A549 (cell line): ENCODE results near the gene SYNPO2. TPM values are rescaled to one million over a fixed set of nuclear protein-coding genes. Genes with fewer than 3 reads are reported as not detected.

Experiments used
- ATAC-seq, 2 experiments: fragments of 200-7000 bp in 1 of 2; fragments of >200 bp in 1 of 2; cut with Nextera tagmentation in 1 of 2; cut with Tn5 transposase in 1 of 2; 3 replicates each; pipeline versions ENCODE4 v1.8.0 to v1.9.1; 2018 to 2020; ENCODE audit warnings: mild to moderate bottlenecking in 1 of 2, moderate library complexity in 1 of 2
- CTCF ChIA-PET: fragments of 300-600 bp; sonication (Branson Sonifier 250); formaldehyde crosslinking; extraction: SDS; loops from one replicate; lab custom pipeline; 2021; ENCODE audit warnings: antibody characterized with exemption, inconsistent platforms; lab: Yijun Ruan, JAX
- POLR2A ChIA-PET: fragments of 350-600 bp; formaldehyde crosslinking; extraction: SDS; loops from one replicate; lab custom pipeline; 2021; ENCODE audit warnings: antibody characterized with exemption, inconsistent platforms; lab: Yijun Ruan, JAX
- DNase-seq, 2 experiments: peaks; one replicate each; pipeline versions ENCODE4 v3.0.0 to v3.0.0-alpha.2; 2011 to 2016; ENCODE audit warnings: low read depth in 1 of 2, low spot score in 1 of 2
- FAIRE-seq: peaks from 2 replicates; lab custom pipeline; 2011; peaks lifted over from hg19 to GRCh38; lab: Jason Lieb, UNC
- H3K27ac ChIP-seq, 2 experiments: fragments of >200 bp; sonication (Bioruptor Twin); formaldehyde crosslinking; 3 replicates each; pipeline ENCODE4 v1.5.1; 2016 to 2017
- H3K4me1 ChIP-seq: fragments of >200 bp; sonication (Bioruptor Twin); formaldehyde crosslinking; 3 replicates; pipeline ENCODE4 v1.6.1; 2016
- H3K4me2 ChIP-seq: fragments of >200 bp; sonication (Bioruptor Twin); formaldehyde crosslinking; 3 replicates; pipeline ENCODE4 v1.6.1; 2016
- H3K4me3 ChIP-seq: fragments of >200 bp; sonication (Bioruptor Twin); formaldehyde crosslinking; 3 replicates; pipeline ENCODE4 v1.5.1; 2016
- H3K9me3 ChIP-seq: fragments of >200 bp; sonication (Bioruptor Twin); formaldehyde crosslinking; 3 replicates; pipeline ENCODE4 v1.6.1; 2016
- BHLHE40 ChIP-seq: IDR thresholded peaks from 2 replicates; pipeline ENCODE4 v1.6.1; 2012; ENCODE audit warnings: low read depth, low read length, inconsistent platforms
- CBX8 ChIP-seq: fragments of 200-600 bp; sonication (generic); IDR thresholded peaks from 2 replicates; pipeline ENCODE4 v1.6.1; 2016
- CEBPB ChIP-seq, 2 experiments: fragments of >200 bp in 1 of 2; sonication (Bioruptor Twin) in 1 of 2; formaldehyde crosslinking in 1 of 2; IDR thresholded peaks; 2 replicates each; pipeline ENCODE4 v1.6.1; 2012 to 2016
- CHD2 ChIP-seq: fragments of 150-350 bp; IDR thresholded peaks from 2 replicates; pipeline ENCODE4 v1.6.1; 2014; ENCODE audit warnings: low read length; ENCODE audit not compliant: partially characterized antibody
- CHD4 ChIP-seq: fragments of 200-600 bp; sonication (generic); IDR thresholded peaks from 2 replicates; pipeline ENCODE4 v1.6.1; 2016; ENCODE audit warnings: antibody characterized with exemption, mild to moderate bottlenecking, borderline replicate concordance
- EHMT2 ChIP-seq: fragments of 200-600 bp; sonication (generic); IDR thresholded peaks from 2 replicates; pipeline ENCODE4 v1.6.1; 2016; ENCODE audit warnings: antibody characterized with exemption, low read depth, mild to moderate bottlenecking, moderate library complexity
- EP300 ChIP-seq, 2 experiments: fragments of >200 bp; sonication (Bioruptor Twin); formaldehyde crosslinking; IDR thresholded peaks; 2 replicates in 1 of 2; 3 replicates in 1 of 2; pipeline ENCODE4 v1.6.1; 2016 to 2017
- ESRRA ChIP-seq: fragments of 150-350 bp; IDR thresholded peaks from 2 replicates; pipeline ENCODE4 v1.6.1; 2014; ENCODE audit warnings: mild to moderate bottlenecking, low read length, borderline replicate concordance
- FOSL2 ChIP-seq, 2 experiments: fragments of 450-650 bp in 1 of 2; fragments of >200 bp in 1 of 2; sonication (Bioruptor Twin) in 1 of 2; formaldehyde crosslinking; IDR thresholded peaks; 2 replicates each; pipeline versions ENCODE4 v1.5.0 to v1.6.1; 2016 to 2020; ENCODE audit warnings: mild to moderate bottlenecking in 1 of 2, moderate library complexity in 1 of 2
- HOXB5 ChIP-seq: fragments of 250-450 bp; sonication (Bioruptor Pico); IDR thresholded peaks from 2 replicates; pipeline ENCODE4 v1.5.0; 2020; ENCODE audit warnings: mild to moderate bottlenecking, moderate library complexity
- JUN ChIP-seq, 2 experiments: fragments of >200 bp; sonication (Bioruptor Twin); formaldehyde crosslinking; IDR thresholded peaks; 2 replicates in 1 of 2; 3 replicates in 1 of 2; pipeline ENCODE4 v1.6.1; 2016 to 2017
- JUNB ChIP-seq: fragments of >200 bp; sonication (Bioruptor Twin); formaldehyde crosslinking; IDR thresholded peaks from 2 replicates; pipeline ENCODE4 v1.6.1; 2016
- KDM1A ChIP-seq: fragments of 200-600 bp; sonication (generic); IDR thresholded peaks from 2 replicates; pipeline ENCODE4 v1.6.1; 2016; ENCODE audit warnings: low read depth, mild to moderate bottlenecking
- KDM5A ChIP-seq: fragments of 200-600 bp; sonication (generic); IDR thresholded peaks from 2 replicates; pipeline ENCODE4 v1.6.1; 2016; ENCODE audit warnings: antibody characterized with exemption, mild to moderate bottlenecking
- MAFK ChIP-seq: fragments of 450-650 bp; IDR thresholded peaks from 2 replicates; pipeline ENCODE4 v1.6.1; 2014; ENCODE audit not compliant: partially characterized antibody
- MAZ ChIP-seq: fragments of 150-350 bp; IDR thresholded peaks from 2 replicates; pipeline ENCODE4 v1.6.1; 2014; ENCODE audit warnings: antibody characterized with exemption, low read depth, low read length, borderline replicate concordance
- PHF8 ChIP-seq: fragments of 200-600 bp; sonication (generic); IDR thresholded peaks from 2 replicates; pipeline ENCODE4 v1.6.1; 2016; ENCODE audit warnings: low read depth, mild to moderate bottlenecking, antibody characterized with exemption, moderate library complexity, borderline replicate concordance
- RAD21 ChIP-seq, 2 experiments: fragments of >200 bp in 1 of 2; sonication (Bioruptor Twin) in 1 of 2; formaldehyde crosslinking in 1 of 2; IDR thresholded peaks in 1 of 2; conservative IDR thresholded peaks in 1 of 2; 2 replicates in 1 of 2; 3 replicates in 1 of 2; pipeline ENCODE4 v1.6.1; 2012 to 2018; ENCODE audit warnings: inconsistent platforms in 1 of 2
- RARB ChIP-seq: fragments of 250-450 bp; sonication (Bioruptor Pico); IDR thresholded peaks from 2 replicates; pipeline ENCODE4 v1.8.0; 2021; ENCODE audit warnings: mild to moderate bottlenecking, moderate library complexity
- RCOR1 ChIP-seq: fragments of 150-350 bp; IDR thresholded peaks from 2 replicates; pipeline ENCODE4 v1.6.1; 2014; ENCODE audit warnings: antibody characterized with exemption, low read length, low read depth
- RFX5 ChIP-seq: fragments of 450-650 bp; IDR thresholded peaks from 2 replicates; pipeline ENCODE4 v1.7.1; 2014; ENCODE audit warnings: antibody characterized with exemption, mild to moderate bottlenecking, moderate library complexity
- SMC3 ChIP-seq: fragments of >200 bp; sonication (Bioruptor Twin); formaldehyde crosslinking; IDR thresholded peaks from 3 replicates; pipeline ENCODE4 v1.6.1; 2018; ENCODE audit warnings: inconsistent platforms
- TFCP2L1 ChIP-seq: fragments of 250-450 bp; sonication (Bioruptor Pico); IDR thresholded peaks from 2 replicates; pipeline ENCODE4 v1.5.0; 2021; ENCODE audit warnings: mild to moderate bottlenecking
- ZC3H11A ChIP-seq: fragments of 450-650 bp; IDR thresholded peaks from 2 replicates; pipeline ENCODE4 v1.6.1; 2014; ENCODE audit warnings: antibody characterized with exemption, mild to moderate bottlenecking
- ZNF302 ChIP-seq: fragments of 250-450 bp; sonication (Bioruptor Pico); IDR thresholded peaks from 2 replicates; pipeline ENCODE4 v1.9.0; 2021; ENCODE audit warnings: inconsistent platforms, mild to moderate bottlenecking, moderate library complexity
- ZSCAN20 ChIP-seq: fragments of 250-450 bp; sonication (Bioruptor Pico); IDR thresholded peaks from 2 replicates; pipeline ENCODE4 v1.8.0; 2022; ENCODE audit warnings: mild to moderate bottlenecking, moderate library complexity
- WGBS: methylation state at CpG from one replicate; pipeline ENCODE4 v1.1.6; 2017; ENCODE audit errors: missing lambda C conversion rate; 5-methylcytosine and 5-hydroxymethylcytosine counted together
- polyA plus RNA-seq, 4 experiments: library from polyadenylated mRNA; depleted of rRNA in 3 of 4; stranded (reverse); fragments of >200 nt; fragmentation: RNase III in 1 of 4; extraction: RNeasy Plus Mini Kit Qiagen cat#74134 plus additional on column Dnase treatment in 1 of 4; gene quantifications; 2 replicates in 3 of 4; 3 replicates in 1 of 4; pipeline ENCODE4 v1.2.3, GENCODE V29; 2011 to 2017
- TF ChIP-seq, protein P1 (sequence below): fragments of 450-650 bp; IDR thresholded peaks from 2 replicates; pipeline ENCODE4 v1.6.1; 2014; ENCODE audit warnings: antibody characterized with exemption
- TF ChIP-seq, protein P2 (sequence below): fragments of >200 bp; sonication (Bioruptor Twin); formaldehyde crosslinking; IDR thresholded peaks from 2 replicates; pipeline ENCODE4 v1.6.1; 2016
- TF ChIP-seq, protein P3 (sequence below): IDR thresholded peaks from 2 replicates; pipeline ENCODE4 v1.6.1; 2012
- TF ChIP-seq, protein P4 (sequence below): fragments of 250-450 bp; sonication (Bioruptor Pico); IDR thresholded peaks from 2 replicates; pipeline ENCODE4 v1.5.0; 2020; ENCODE audit warnings: low read depth, mild to moderate bottlenecking, moderate library complexity
- TF ChIP-seq, protein P5 (sequence below): fragments of 150-350 bp; IDR thresholded peaks from 2 replicates; pipeline ENCODE4 v1.6.1; 2014; ENCODE audit warnings: low read depth, mild to moderate bottlenecking, low read length

The SYNPO2 gene
- polyA plus RNA-seq, 2 of the 4 experiments (the other 2 are of a cell fraction): 2.5 to 8.8 TPM

DNA sequence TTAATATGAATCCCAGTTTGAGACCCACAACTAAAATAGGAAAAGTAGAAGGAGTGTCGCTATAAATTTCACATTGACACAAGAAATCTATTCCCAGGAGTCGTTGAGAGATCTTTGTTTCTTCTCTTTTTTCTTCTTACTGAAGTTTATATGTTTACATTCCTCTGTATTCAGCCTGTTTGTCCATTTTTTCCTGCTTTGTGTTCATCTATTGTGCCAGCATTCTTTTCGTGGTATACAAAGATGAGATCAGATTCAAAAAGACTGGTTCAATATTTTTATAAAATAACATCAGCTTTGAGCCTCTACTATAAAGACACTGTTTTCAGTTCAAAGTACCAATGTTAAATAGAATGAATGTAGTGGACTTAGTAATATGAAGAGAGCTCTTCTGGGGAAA, 151.6 kb downstream of the SYNPO2 start:
- Histone ChIP-seq H3K4me2 (peak overlapping the region; percentile 61; the same call in 1 of the 3 replicates), H3K9me3 (no peaks in the 10 kb centered on the region), H3K27ac (peak overlapping the region; percentile 77 to 78), H3K4me3 (no peak overlapping the region), H3K4me1 (peaks cover 68% of the 10 kb centered on the region)
- DNase-seq (no peak), FAIRE-seq (no peak), ATAC-seq (no peak)
- WGBS: 54% methylated on average over 3 of the region's 3 CpGs
- ChIA-PET CTCF (interaction anchor here (0.7 to 3.4 kb wide), 7 partner anchors 13 to 246 kb away, joined by 3 to 20 read pairs (median 7); partner anchors contain the start of gene USP53), POLR2A (interaction anchor here (1.8 kb wide), 1 partner anchor 172 kb away, joined by 13 read pairs; the partner anchor contains the start of gene USP53)
- TF ChIP-seq JUNB: no peak
- no peak for TF ChIP-seq JUN (IDR thresholded peaks at IDR 0.05)
- no peak for TF ChIP-seq TFCP2L1
- TF ChIP-seq RARB (CRISPR knock-in tag): no peak
- TF ChIP-seq, protein P1, sequence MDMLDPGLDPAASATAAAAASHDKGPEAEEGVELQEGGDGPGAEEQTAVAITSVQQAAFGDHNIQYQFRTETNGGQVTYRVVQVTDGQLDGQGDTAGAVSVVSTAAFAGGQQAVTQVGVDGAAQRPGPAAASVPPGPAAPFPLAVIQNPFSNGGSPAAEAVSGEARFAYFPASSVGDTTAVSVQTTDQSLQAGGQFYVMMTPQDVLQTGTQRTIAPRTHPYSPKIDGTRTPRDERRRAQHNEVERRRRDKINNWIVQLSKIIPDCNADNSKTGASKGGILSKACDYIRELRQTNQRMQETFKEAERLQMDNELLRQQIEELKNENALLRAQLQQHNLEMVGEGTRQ: no peak
- TF ChIP-seq HOXB5 (CRISPR knock-in tag): no peak
- no peak for TF ChIP-seq CEBPB (IDR thresholded peaks at IDR 0.05)
- TF ChIP-seq, all 56 proteins: peak for 0

DNA sequence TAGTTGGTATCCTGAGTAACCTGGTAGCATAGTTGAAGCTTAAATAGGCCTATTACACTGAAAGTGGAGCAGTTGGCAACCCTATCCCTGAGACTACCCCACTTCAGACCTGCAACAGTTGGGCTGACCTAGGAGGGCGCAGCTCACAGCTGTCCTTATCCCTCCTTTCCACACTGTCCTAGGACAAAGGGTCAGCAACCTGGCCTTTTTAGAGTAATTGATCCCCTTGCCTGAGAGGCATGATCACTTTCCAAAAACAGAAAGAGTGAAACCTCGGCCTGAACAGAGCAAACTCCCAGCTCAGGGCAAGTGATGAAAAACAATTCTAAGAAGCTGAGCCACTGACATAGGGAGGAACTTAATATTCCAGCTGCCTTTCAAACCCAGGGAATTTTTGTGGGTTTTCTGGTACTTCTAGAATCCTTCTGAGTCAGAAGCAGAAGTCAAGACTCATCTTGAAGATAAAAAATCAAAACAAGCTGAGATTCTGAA, 152.1 kb downstream of the SYNPO2 start:
- CTCF ChIA-PET: interaction anchor here (0.7 to 3.4 kb wide), 16 partner anchors 10 to 1011 kb away, joined by 3 to 20 read pairs (median 6); partner anchors contain the start of gene USP53
- WGBS: 79% methylated on average over 2 of the region's 2 CpGs
- no peaks in the 10 kb centered on the region for H3K9me3 ChIP-seq
- peak overlapping the region; percentile 61 for H3K4me2 ChIP-seq
- peak in 1 of 2 experiments; percentile 25; a peak in 2 of 6 replicates for ATAC-seq
- TF ChIP-seq ESRRA: no peak
- TF ChIP-seq ZSCAN20: no peak
- no peak for TF ChIP-seq EP300 (IDR thresholded peaks at IDR 0.05)
- no peak for TF ChIP-seq PHF8
- no peak for TF ChIP-seq KDM5A
- TF ChIP-seq RFX5: no peak
- TF ChIP-seq CEBPB (IDR thresholded peaks at IDR 0.05): no peak
- no peak for TF ChIP-seq SMC3
- TF ChIP-seq, protein P2, sequence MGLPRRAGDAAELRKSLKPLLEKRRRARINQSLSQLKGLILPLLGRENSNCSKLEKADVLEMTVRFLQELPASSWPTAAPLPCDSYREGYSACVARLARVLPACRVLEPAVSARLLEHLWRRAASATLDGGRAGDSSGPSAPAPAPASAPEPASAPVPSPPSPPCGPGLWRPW: no peak
- no peak for TF ChIP-seq EHMT2
- TF ChIP-seq KDM1A: no peak
- TF ChIP-seq, protein P3, sequence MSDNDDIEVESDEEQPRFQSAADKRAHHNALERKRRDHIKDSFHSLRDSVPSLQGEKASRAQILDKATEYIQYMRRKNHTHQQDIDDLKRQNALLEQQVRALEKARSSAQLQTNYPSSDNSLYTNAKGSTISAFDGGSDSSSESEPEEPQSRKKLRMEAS: no peak
- no peak for TF ChIP-seq ZC3H11A
- TF ChIP-seq RARB (CRISPR knock-in tag): no peak
- TF ChIP-seq, all 56 proteins: peak for 0
- Histone ChIP-seq H3K4me3 (no peak overlapping the region), H3K27ac (peak overlapping the region; percentile 77 to 78), H3K4me1 (peaks cover 67% of the 10 kb centered on the region)
- DNase-seq (no peak), FAIRE-seq (no peak)
- POLR2A ChIA-PET: interaction anchor here (1.8 kb wide), 1 partner anchor 172 kb away, joined by 13 read pairs; the partner anchor contains the start of gene USP53

DNA sequence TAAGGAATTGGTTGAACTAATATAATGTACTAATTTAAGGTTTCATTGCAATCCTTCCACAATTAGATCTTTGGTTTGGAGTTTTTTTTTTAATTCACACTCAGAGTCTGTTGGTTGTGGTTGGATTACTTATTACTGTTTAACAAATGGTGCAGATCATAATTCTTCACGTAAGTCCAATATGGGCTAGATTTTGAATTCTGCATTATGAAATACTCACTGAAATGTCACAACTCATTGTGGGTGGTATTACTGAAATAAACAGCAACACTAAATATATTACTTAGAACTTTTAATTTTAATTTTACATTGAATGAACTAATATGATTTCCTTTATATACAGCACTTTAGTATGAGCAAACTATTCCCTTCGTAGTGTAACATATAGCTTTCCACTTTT, 152.7 kb downstream of the SYNPO2 start:
- Histone ChIP-seq H3K4me1 (peaks cover 61% of the 10 kb centered on the region), H3K27ac (peak overlapping the region; percentile 78 to 80; a peak in 5 of 6 replicates), H3K9me3 (no peaks in the 10 kb centered on the region), H3K4me3 (no peak overlapping the region), H3K4me2 (peak overlapping the region; percentile 61)
- DNase-seq: no peak
- FAIRE-seq: no peak
- ATAC-seq: no peak
- ChIA-PET CTCF (interaction anchor here (0.7 to 3.4 kb wide), 15 partner anchors 11 to 1010 kb away, joined by 3 to 20 read pairs (median 6); partner anchors contain the start of gene USP53), POLR2A (interaction anchor here (1.8 kb wide), 1 partner anchor 171 kb away, joined by 13 read pairs; the partner anchor contains the start of gene USP53)
- WGBS: 49% methylated on average over 2 of the region's 2 CpGs
- TF ChIP-seq MAZ: no peak
- TF ChIP-seq CBX8: no peak
- TF ChIP-seq MAFK: no peak
- TF ChIP-seq CHD2: no peak
- no peak for TF ChIP-seq RARB (CRISPR knock-in tag)
- no peak for TF ChIP-seq RCOR1
- TF ChIP-seq, protein P4, sequence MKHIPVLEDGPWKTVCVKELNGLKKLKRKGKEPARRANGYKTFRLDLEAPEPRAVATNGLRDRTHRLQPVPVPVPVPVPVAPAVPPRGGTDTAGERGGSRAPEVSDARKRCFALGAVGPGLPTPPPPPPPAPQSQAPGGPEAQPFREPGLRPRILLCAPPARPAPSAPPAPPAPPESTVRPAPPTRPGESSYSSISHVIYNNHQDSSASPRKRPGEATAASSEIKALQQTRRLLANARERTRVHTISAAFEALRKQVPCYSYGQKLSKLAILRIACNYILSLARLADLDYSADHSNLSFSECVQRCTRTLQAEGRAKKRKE (CRISPR knock-in tag): no peak
- TF ChIP-seq CHD4: no peak
- TF ChIP-seq FOSL2 (IDR thresholded peaks at IDR 0.05): no peak
- TF ChIP-seq FOSL2 (CRISPR knock-in tag; IDR thresholded peaks at IDR 0.05): no peak
- TF ChIP-seq ZNF302: no peak
- no peak for TF ChIP-seq RAD21 (conservative IDR thresholded peaks at IDR 0.05 in 1 of 2, IDR thresholded peaks at IDR 0.05 in 1 of 2)
- no peak for TF ChIP-seq BHLHE40
- TF ChIP-seq KDM1A: no peak
- TF ChIP-seq, protein P5, sequence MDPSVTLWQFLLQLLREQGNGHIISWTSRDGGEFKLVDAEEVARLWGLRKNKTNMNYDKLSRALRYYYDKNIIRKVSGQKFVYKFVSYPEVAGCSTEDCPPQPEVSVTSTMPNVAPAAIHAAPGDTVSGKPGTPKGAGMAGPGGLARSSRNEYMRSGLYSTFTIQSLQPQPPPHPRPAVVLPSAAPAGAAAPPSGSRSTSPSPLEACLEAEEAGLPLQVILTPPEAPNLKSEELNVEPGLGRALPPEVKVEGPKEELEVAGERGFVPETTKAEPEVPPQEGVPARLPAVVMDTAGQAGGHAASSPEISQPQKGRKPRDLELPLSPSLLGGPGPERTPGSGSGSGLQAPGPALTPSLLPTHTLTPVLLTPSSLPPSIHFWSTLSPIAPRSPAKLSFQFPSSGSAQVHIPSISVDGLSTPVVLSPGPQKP: no peak
- TF ChIP-seq, protein P2: no peak
